HepG2 (cell line): ENCODE data around the gene NPHS1.

ENCODE experiments used
- ARNT ChIP-seq: fragments of 450-650 bp; IDR thresholded peaks from 2 replicates; pipeline ENCODE4 v1.6.1; 2017
- ATF7 ChIP-seq, 2 experiments: fragments of 450-650 bp in 1 of 2; sonication (generic) in 1 of 2; formaldehyde crosslinking in 1 of 2; IDR thresholded peaks; 2 replicates each; pipeline versions ENCODE4 v1.4.0 to v1.6.1; 2016 to 2020; ENCODE audit warnings: antibody characterized with exemption in 1 of 2, mild to moderate bottlenecking in 1 of 2, missing genetic modification reagents in 1 of 2
- CHD2 ChIP-seq: IDR thresholded peaks from 2 replicates; pipeline ENCODE4 v1.6.1; 2011; ENCODE audit warnings: low read depth, low read length, improper control_type of control experiment
- CTCF ChIP-seq: sonication (generic); formaldehyde crosslinking; IDR thresholded peaks from 2 replicates; pipeline ENCODE4 v1.5.0; 2020; ENCODE audit warnings: mild to moderate bottlenecking, missing genetic modification reagents, moderate library complexity
- HNRNPK ChIP-seq: fragments of 200-400 bp; formaldehyde crosslinking; IDR thresholded peaks from 2 replicates; pipeline ENCODE4 v1.6.1; 2018; ENCODE audit warnings: low read length, low read depth, moderate library complexity, mild to moderate bottlenecking; ENCODE audit not compliant: poor library complexity, severe bottlenecking
- JARID2 ChIP-seq: sonication (generic); formaldehyde crosslinking; IDR thresholded peaks from 2 replicates; pipeline ENCODE4 v1.8.1; 2023; ENCODE audit warnings: missing genetic modification reagents, inconsistent platforms; ENCODE audit not compliant: insufficient replicate concordance
- MYC ChIP-seq: sonication (generic); formaldehyde crosslinking; IDR thresholded peaks from 2 replicates; pipeline ENCODE4 v1.9.0; 2021; ENCODE audit warnings: missing genetic modification reagents, borderline replicate concordance
- NFATC3 ChIP-seq: sonication (generic); formaldehyde crosslinking; IDR thresholded peaks from 2 replicates; pipeline ENCODE4 v1.5.1; 2020; ENCODE audit warnings: mild to moderate bottlenecking, missing genetic modification reagents
- POLR2A ChIP-seq, 2 experiments: IDR thresholded peaks; 2 replicates each; pipeline ENCODE4 v1.6.1; 2011; ENCODE audit warnings: low read depth in 2 of 2, low read length in 2 of 2, mild to moderate bottlenecking in 1 of 2, moderate library complexity in 1 of 2; ENCODE audit not compliant: insufficient read depth in 1 of 2
- THYN1 ChIP-seq: sonication (generic); formaldehyde crosslinking; IDR thresholded peaks from 2 replicates; pipeline ENCODE4 v1.8.1; 2023; ENCODE audit warnings: low read depth, mild to moderate bottlenecking, moderate library complexity, missing genetic modification reagents, borderline replicate concordance
- TOE1 ChIP-seq: sonication (generic); formaldehyde crosslinking; IDR thresholded peaks from 2 replicates; pipeline ENCODE4 v1.4.0; 2020; ENCODE audit warnings: mild to moderate bottlenecking, missing genetic modification reagents
- ZNF318 ChIP-seq: sonication (generic); formaldehyde crosslinking; IDR thresholded peaks from 2 replicates; pipeline ENCODE4 v1.4.0; 2020; ENCODE audit warnings: mild to moderate bottlenecking, missing genetic modification reagents
- ZNF513 ChIP-seq: sonication (generic); formaldehyde crosslinking; conservative IDR thresholded peaks from 2 replicates; pipeline ENCODE4 v1.5.0; 2020; ENCODE audit warnings: missing genetic modification reagents

- TF ChIP-seq THYN1 (CRISPR knock-in tag) (no peak), POLR2A (IDR thresholded peaks at IDR 0.05; ENCODE audit: insufficient read depth in 1 of 2, low read depth in 2 of 2, low read length in 2 of 2) (no peak), ZNF513 (no peak), CHD2 (no peak), ATF7 (IDR thresholded peaks at IDR 0.05) (no peak), ATF7 (CRISPR knock-in tag; IDR thresholded peaks at IDR 0.05) (no peak), ARNT (no peak), ZNF318 (no peak), HNRNPK (no peak), JARID2 (CRISPR knock-in tag) (no peak), NFATC3 (CRISPR knock-in tag) (no peak), CTCF (CRISPR knock-in tag) (no peak), TOE1 (CRISPR knock-in tag) (no peak), MYC (CRISPR knock-in tag) (no peak)
These were observed 74.3 kb downstream of the NPHS1 start for GRCh38 chr19:35777961-35778360.
